Keratinocyte (primary cell): ENCODE data around the gene ZNF382. TPM values are rescaled to one million over a fixed set of nuclear protein-coding genes. Genes with fewer than 3 reads are reported as not detected.

Source experiments
- DNase-seq: peaks from one replicate; pipeline ENCODE4 v3.0.0-alpha.2; 2011; ENCODE audit warnings: low read depth, missing footprints, low spot score
- FAIRE-seq: peaks from 2 replicates; lab custom pipeline; 2011; peaks lifted over from hg19 to GRCh38; lab: Jason Lieb, UNC
- H2AFZ ChIP-seq: 2 replicates; pipeline ENCODE4 v1.6.0; 2012; ENCODE audit warnings: low read length, control low read depth, inconsistent platforms; ENCODE audit not compliant: control insufficient read depth
- H3K27ac ChIP-seq: 2 replicates; pipeline ENCODE4 v1.5.1; 2011; ENCODE audit warnings: low read length; ENCODE audit not compliant: control insufficient read depth, insufficient read depth
- H3K27me3 ChIP-seq: 3 replicates; pipeline ENCODE4 v1.6.0; 2011; ENCODE audit warnings: low read length; ENCODE audit not compliant: control insufficient read depth, insufficient read depth; ENCODE audit errors: extremely low read depth
- H3K36me3 ChIP-seq, 2 experiments: 2 replicates in 1 of 2; 3 replicates in 1 of 2; pipeline ENCODE4 v1.5.1; 2011; ENCODE audit warnings: low read length in 2 of 2, mild to moderate bottlenecking in 1 of 2; ENCODE audit not compliant: control insufficient read depth in 2 of 2, insufficient read depth in 2 of 2; ENCODE audit errors: extremely low read depth in 1 of 2
- H3K4me1 ChIP-seq: 3 replicates; pipeline ENCODE4 v1.5.1; 2011; ENCODE audit warnings: low read length; ENCODE audit not compliant: control insufficient read depth, insufficient read depth; ENCODE audit errors: extremely low read depth
- H3K4me2 ChIP-seq: 3 replicates; pipeline ENCODE4 v1.6.0; 2011; ENCODE audit warnings: low read depth, low read length; ENCODE audit not compliant: control insufficient read depth, insufficient read depth; ENCODE audit errors: extremely low read depth
- H3K4me3 ChIP-seq, 3 experiments: fragments of 200-600 bp in 1 of 3; sonication (generic) in 1 of 3; 2 replicates in 2 of 3; 3 replicates in 1 of 3; pipeline ENCODE4 v1.5.1; 2011 to 2016; ENCODE audit warnings: low read length in 3 of 3, mild to moderate bottlenecking in 3 of 3, control low read depth in 2 of 3, inconsistent platforms in 1 of 3, low read depth in 1 of 3, mixed read lengths in 1 of 3, mixed run types in 1 of 3, moderate library complexity in 1 of 3; ENCODE audit not compliant: control insufficient read depth in 2 of 3, insufficient read depth in 2 of 3; ENCODE audit errors: extremely low read depth in 1 of 3
- H3K79me2 ChIP-seq: 2 replicates; pipeline ENCODE4 v1.6.0; 2012; ENCODE audit warnings: low read length; ENCODE audit not compliant: control insufficient read depth, insufficient read depth
- H3K9ac ChIP-seq: 3 replicates; pipeline ENCODE4 v1.6.0; 2011; ENCODE audit warnings: low read length; ENCODE audit not compliant: control insufficient read depth, insufficient read depth; ENCODE audit errors: extremely low read depth
- H3K9me1 ChIP-seq: 3 replicates; pipeline ENCODE4 v1.6.0; 2011; ENCODE audit warnings: low read length; ENCODE audit not compliant: control insufficient read depth, insufficient read depth; ENCODE audit errors: extremely low read depth
- H3K9me3 ChIP-seq: 2 replicates; pipeline ENCODE4 v1.5.1; 2012; ENCODE audit warnings: low read depth, low read length; ENCODE audit not compliant: control insufficient read depth
- H4K20me1 ChIP-seq: 3 replicates; pipeline ENCODE4 v1.6.0; 2011; ENCODE audit warnings: low read length; ENCODE audit not compliant: control insufficient read depth, insufficient read depth; ENCODE audit errors: extremely low read depth
- EZH2 ChIP-seq: IDR thresholded peaks from one replicate; pipeline ENCODE4 v1.6.1; 2012; ENCODE audit warnings: inconsistent platforms, mild to moderate bottlenecking, low read length, moderate library complexity
- dilution Hi-C: fragments of 300-500 bp; cut with MboI; formaldehyde crosslinking; loops from one replicate; pipeline ENCODE4 v1.7.0; 2020; ENCODE audit warnings: low sequenced_read_pairs; ENCODE audit not compliant: extremely low pct_ligation_motif_present
- polyA plus RNA-seq, 5 experiments: library from polyadenylated mRNA; depleted of rRNA in 3 of 5; stranded (reverse) in 3 of 5; stranded (forward) in 1 of 5; unstranded in 1 of 5; fragments of >200 nt; gene quantifications; 1 replicate in 1 of 5; 2 replicates in 3 of 5; 3 replicates in 1 of 5; pipeline versions ENCODE4 v1.2.1 to v1.2.3, GENCODE V29; 2011 to 2012; ENCODE audit warnings: missing spikeins in 2 of 5, low read depth in 1 of 5, low replicate concordance in 1 of 5
- TF ChIP-seq, protein P1 (sequence below), 3 experiments: IDR thresholded peaks in 1 of 3; conservative IDR thresholded peaks in 1 of 3; optimal IDR thresholded peaks in 1 of 3; 2 replicates in 2 of 3; 3 replicates in 1 of 3; pipeline versions ENCODE3 to v1.5.1; 2011; ENCODE audit warnings: low read length in 3 of 3, mild to moderate bottlenecking in 3 of 3, moderate library complexity in 2 of 3, control low read depth in 1 of 3, inconsistent platforms in 1 of 3; ENCODE audit not compliant: insufficient read depth in 2 of 3; ENCODE audit errors: extremely low read depth in 1 of 3

Gene ZNF382
- polyA plus RNA-seq, 1 donor (not counting 4 experiments of a cell fraction or from before 2014, with no cell fraction given) = 0.64 TPM

GRCh38 chr19:36572593-36573019, 32.5 kb upstream of the ZNF382 start:
- Histone ChIP-seq H3K9me3 (no peaks in the 10 kb centered on the region), H3K4me3 (peak overlapping the region; percentile 60 to 97 (median 89)), H3K4me1 (peaks cover 4% of the 10 kb centered on the region), H2AFZ (peak overlapping the region; percentile 100), H3K27ac (peak overlapping the region; percentile 90), H3K4me2 (peak overlapping the region; percentile 93), H3K27me3 (no peaks in the 10 kb centered on the region), H3K79me2 (peaks cover 51% of the 10 kb centered on the region), H3K9ac (peak overlapping the region; percentile 94), H3K36me3 (peaks cover 8 to 9% of the 10 kb centered on the region in 2 experiments), H3K9me1 (no peaks in the 10 kb centered on the region), H4K20me1 (no peaks in the 10 kb centered on the region)
- DNase-seq = no peak
- FAIRE-seq = no peak
- TF ChIP-seq EZH2 = no peak
- TF ChIP-seq, protein P1, sequence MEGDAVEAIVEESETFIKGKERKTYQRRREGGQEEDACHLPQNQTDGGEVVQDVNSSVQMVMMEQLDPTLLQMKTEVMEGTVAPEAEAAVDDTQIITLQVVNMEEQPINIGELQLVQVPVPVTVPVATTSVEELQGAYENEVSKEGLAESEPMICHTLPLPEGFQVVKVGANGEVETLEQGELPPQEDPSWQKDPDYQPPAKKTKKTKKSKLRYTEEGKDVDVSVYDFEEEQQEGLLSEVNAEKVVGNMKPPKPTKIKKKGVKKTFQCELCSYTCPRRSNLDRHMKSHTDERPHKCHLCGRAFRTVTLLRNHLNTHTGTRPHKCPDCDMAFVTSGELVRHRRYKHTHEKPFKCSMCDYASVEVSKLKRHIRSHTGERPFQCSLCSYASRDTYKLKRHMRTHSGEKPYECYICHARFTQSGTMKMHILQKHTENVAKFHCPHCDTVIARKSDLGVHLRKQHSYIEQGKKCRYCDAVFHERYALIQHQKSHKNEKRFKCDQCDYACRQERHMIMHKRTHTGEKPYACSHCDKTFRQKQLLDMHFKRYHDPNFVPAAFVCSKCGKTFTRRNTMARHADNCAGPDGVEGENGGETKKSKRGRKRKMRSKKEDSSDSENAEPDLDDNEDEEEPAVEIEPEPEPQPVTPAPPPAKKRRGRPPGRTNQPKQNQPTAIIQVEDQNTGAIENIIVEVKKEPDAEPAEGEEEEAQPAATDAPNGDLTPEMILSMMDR (optimal IDR thresholded peaks at IDR 0.05 in 1 of 3, IDR thresholded peaks at IDR 0.05 in 1 of 3, conservative IDR thresholded peaks at IDR 0.05 in 1 of 3; ENCODE audit: extremely low read depth in 1 of 3, insufficient read depth in 2 of 3, low read length in 3 of 3) = no peak
- dilution Hi-C loops = no loop called here

DNA sequence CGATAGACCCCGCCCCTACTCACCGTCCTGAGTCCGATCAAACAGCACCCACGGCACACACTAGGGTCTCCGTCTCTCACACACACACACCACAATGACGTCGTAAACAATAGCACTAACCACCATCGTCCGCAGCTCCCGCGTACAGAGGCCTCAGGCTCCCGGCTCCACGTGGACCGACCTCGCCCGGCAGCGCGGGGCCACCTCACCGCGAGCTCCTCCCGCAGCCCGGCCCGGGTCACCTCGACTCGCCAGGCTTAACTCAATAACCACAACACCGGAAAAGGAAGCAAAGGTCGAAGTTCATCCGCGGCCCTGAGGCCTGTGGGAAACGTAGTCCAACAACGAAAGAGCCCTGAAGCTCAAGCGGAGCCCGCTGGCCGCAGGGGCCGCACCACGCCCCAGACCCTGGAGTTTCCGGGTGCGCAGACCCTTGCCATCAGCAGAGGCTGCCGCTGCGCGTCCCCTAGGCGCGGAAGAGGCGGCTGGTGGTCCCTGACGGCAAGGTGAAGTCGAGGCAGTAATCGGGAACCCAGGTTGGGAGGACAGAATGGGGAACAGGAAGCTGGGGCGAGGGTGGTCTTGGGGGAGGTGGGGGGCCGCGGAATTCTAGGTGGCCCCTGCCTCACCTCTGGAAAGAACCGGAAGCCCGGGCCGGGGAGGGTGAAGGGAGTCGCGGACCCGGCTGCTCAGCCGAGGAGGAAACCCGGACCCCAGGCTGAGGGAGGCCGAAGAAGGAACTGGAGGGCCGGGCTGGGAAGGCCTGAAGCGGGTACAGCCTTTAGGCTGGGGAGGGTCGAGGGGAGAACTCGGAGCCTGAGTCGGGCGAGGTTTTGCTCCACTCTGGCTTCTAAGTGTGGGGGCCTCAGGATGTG, 31.9 kb upstream of the ZNF382 start, which contains the start of gene ZNF529:
Gene ZNF529, minus strand, starts transcription at position 273 of the 875 bp plus-strand sequence. CDS start 946 bp downstream, outside the sequence.
- Histone ChIP-seq H3K4me2 (peak within 1 kb of the TSS; percentile 93), H3K9me3 (no peaks in the 10 kb centered on the region), H3K4me3 (peak within 1 kb of the TSS; percentile 60 to 97 (median 89)), H3K9me1 (no peaks in the 10 kb centered on the region), H3K27ac (peak within 1 kb of the TSS; percentile 90), H3K27me3 (no peaks in the 10 kb centered on the region), H4K20me1 (no peaks in the 10 kb centered on the region), H3K4me1 (peaks cover 4% of the 10 kb centered on the region), H2AFZ (peak within 1 kb of the TSS; percentile 100), H3K36me3 (peaks cover 9 to 10% of the 10 kb centered on the region in 2 experiments), H3K9ac (peak within 1 kb of the TSS; percentile 94), H3K79me2 (peaks cover 48% of the 10 kb centered on the region)
- dilution Hi-C loops = no loop called here
- TF ChIP-seq, protein P1 (optimal IDR thresholded peaks at IDR 0.05 in 1 of 3, IDR thresholded peaks at IDR 0.05 in 1 of 3, conservative IDR thresholded peaks at IDR 0.05 in 1 of 3; ENCODE audit: extremely low read depth in 1 of 3, insufficient read depth in 2 of 3, low read length in 3 of 3) = no peak
- TF ChIP-seq EZH2 = no peak
- peak; percentile 32 for FAIRE-seq
- DNase-seq = peak; percentile 40
